ENCODE results near the gene KIDINS220.

Gene KIDINS220

GRCh38 chr2:8855010-8855409 lies 17.6 kb upstream of the KIDINS220 start:
- H3K27ac ChIP-seq = no peak overlapping the region
- no peak overlapping the region for H2AFZ ChIP-seq (ENCODE audit: low read depth)
- H3K36me3 ChIP-seq (ENCODE audit: insufficient read depth) = no peaks in the 10 kb centered on the region
- H3K79me2 ChIP-seq (ENCODE audit: insufficient read depth, low read depth) = no peaks in the 10 kb centered on the region
- H3K4me3 ChIP-seq (IDR thresholded peaks at IDR 0.05; ENCODE audit: insufficient read depth, low read depth, low read length) = no peak overlapping the region
- no peaks in the 10 kb centered on the region for H3K27me3 ChIP-seq (ENCODE audit: insufficient read depth, low read depth)
- no peak overlapping the region for H3K4me2 ChIP-seq
- H3K9ac ChIP-seq = no peak overlapping the region
- TF ChIP-seq, protein P1, sequence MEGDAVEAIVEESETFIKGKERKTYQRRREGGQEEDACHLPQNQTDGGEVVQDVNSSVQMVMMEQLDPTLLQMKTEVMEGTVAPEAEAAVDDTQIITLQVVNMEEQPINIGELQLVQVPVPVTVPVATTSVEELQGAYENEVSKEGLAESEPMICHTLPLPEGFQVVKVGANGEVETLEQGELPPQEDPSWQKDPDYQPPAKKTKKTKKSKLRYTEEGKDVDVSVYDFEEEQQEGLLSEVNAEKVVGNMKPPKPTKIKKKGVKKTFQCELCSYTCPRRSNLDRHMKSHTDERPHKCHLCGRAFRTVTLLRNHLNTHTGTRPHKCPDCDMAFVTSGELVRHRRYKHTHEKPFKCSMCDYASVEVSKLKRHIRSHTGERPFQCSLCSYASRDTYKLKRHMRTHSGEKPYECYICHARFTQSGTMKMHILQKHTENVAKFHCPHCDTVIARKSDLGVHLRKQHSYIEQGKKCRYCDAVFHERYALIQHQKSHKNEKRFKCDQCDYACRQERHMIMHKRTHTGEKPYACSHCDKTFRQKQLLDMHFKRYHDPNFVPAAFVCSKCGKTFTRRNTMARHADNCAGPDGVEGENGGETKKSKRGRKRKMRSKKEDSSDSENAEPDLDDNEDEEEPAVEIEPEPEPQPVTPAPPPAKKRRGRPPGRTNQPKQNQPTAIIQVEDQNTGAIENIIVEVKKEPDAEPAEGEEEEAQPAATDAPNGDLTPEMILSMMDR (conservative IDR thresholded peaks at IDR 0.05; ENCODE audit: low read depth, low read length) = no peak
- no peaks in the 10 kb centered on the region for H4K20me1 ChIP-seq (ENCODE audit: insufficient read depth)
- no peaks in the 10 kb centered on the region for H3K4me1 ChIP-seq (ENCODE audit: low read depth, poor library complexity, severe bottlenecking)

DNA sequence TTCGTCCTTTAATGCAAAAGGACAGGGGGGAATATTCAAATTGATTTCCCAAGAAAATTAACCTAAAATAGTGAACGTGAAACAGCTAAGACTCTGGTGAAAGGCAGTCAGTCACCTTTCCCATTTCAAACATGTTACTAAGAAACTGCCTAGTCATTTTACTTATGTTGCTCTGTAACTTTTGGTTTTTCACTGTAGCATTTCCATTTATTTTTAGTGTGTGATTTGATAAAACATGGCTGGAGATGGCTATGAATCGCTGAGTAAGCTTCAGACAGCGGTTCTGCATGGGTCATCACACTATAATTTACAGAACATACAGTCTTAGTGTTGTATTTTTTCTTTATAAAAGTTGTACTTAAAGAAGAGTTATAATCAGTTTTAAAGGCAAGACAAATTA lies 16.0 kb upstream of the KIDINS220 start:
- Histone ChIP-seq H3K27ac (no peak overlapping the region), H4K20me1 (ENCODE audit: insufficient read depth) (no peaks in the 10 kb centered on the region), H3K4me1 (ENCODE audit: low read depth, poor library complexity, severe bottlenecking) (no peaks in the 10 kb centered on the region), H3K36me3 (ENCODE audit: insufficient read depth) (no peaks in the 10 kb centered on the region), H3K27me3 (ENCODE audit: insufficient read depth, low read depth) (no peaks in the 10 kb centered on the region), H3K79me2 (ENCODE audit: insufficient read depth, low read depth) (no peaks in the 10 kb centered on the region), H3K9ac (no peak overlapping the region), H3K4me2 (no peak overlapping the region), H3K4me3 (IDR thresholded peaks at IDR 0.05; ENCODE audit: insufficient read depth, low read depth, low read length) (no peak overlapping the region), H2AFZ (ENCODE audit: low read depth) (no peak overlapping the region)
- TF ChIP-seq, protein P1 (conservative IDR thresholded peaks at IDR 0.05; ENCODE audit: low read depth, low read length) = no peak

DNA sequence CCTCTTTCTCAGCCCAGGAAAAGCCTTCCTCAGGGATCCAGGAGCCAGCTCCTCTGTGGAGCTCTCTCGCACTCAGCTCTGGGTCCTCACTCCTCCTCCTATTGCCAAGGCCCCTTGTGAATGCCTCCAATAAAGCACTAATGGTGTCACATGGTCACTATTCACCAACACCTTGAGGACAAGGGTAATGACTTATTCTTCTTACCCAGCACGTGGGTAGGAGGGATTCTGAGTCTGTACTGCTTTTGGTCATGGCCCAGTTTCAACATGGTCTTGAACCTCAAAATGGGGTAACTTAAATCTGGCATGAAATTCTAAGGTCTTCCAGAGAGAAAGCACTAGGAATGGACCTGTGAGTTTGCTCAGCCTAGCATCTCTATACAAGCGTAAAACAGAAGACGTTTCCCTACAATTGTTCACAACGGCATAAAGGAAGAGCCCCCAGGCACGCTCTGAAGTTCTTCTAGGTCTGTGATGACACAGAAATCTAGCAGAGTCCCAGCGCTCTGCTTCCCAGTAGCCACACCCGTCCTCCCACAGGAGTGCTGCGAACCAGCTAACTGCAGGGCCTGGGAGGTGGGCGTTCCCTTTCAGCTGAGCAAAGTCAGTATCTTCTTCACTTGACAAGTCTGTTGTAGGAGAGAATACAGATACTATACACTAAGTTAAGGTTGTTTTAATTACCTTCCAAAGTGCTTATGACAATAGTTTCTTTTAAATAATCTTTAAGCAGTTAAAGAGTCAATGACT lies 14.6 kb upstream of the KIDINS220 start:
- no peak overlapping the region for H2AFZ ChIP-seq (ENCODE audit: low read depth)
- TF ChIP-seq, protein P1 (conservative IDR thresholded peaks at IDR 0.05; ENCODE audit: low read depth, low read length) = no peak
- H3K4me3 ChIP-seq (IDR thresholded peaks at IDR 0.05; ENCODE audit: insufficient read depth, low read depth, low read length) = no peak overlapping the region
- no peak overlapping the region for H3K4me2 ChIP-seq
- no peak overlapping the region for H3K9ac ChIP-seq
- no peak overlapping the region for H3K27ac ChIP-seq
- H3K36me3 ChIP-seq (ENCODE audit: insufficient read depth) = no peaks in the 10 kb centered on the region
- H3K27me3 ChIP-seq (ENCODE audit: insufficient read depth, low read depth) = no peaks in the 10 kb centered on the region
- H4K20me1 ChIP-seq (ENCODE audit: insufficient read depth) = no peaks in the 10 kb centered on the region
- no peaks in the 10 kb centered on the region for H3K79me2 ChIP-seq (ENCODE audit: insufficient read depth, low read depth)
- no peaks in the 10 kb centered on the region for H3K4me1 ChIP-seq (ENCODE audit: low read depth, poor library complexity, severe bottlenecking)

DNA sequence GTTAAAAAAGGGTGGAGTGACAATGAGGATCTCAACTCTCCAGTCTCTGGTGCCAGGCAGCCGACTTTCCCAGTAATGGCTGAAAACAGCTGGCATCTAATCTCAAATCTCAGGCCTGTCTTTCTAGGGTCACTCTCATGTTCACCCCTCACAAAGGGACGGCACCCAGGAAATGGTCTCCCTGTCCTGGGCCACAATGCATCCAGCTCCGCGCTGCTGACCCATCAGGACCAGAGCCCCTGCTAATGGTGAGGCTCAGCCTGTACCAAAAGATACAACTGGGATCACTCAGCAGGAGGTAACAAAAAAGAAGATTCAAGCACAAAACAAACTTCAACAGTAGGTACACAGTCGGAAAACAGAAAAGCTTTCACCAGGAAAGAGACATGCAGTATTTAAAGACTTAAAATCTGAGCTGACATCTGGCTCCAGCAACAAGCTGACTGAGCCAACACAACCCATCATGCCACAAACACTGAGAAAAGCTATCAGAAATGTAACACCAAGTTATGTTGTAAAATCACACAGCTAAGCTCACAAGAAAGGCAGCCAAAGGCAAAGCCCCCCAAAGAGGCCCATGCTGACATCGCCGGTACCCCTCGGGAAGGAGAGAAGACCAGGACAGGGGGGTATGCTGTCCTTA lies 13.6 kb upstream of the KIDINS220 start:
- Histone ChIP-seq H3K36me3 (ENCODE audit: insufficient read depth) (no peaks in the 10 kb centered on the region), H3K9ac (no peak overlapping the region), H4K20me1 (ENCODE audit: insufficient read depth) (no peaks in the 10 kb centered on the region), H2AFZ (ENCODE audit: low read depth) (no peak overlapping the region), H3K4me2 (no peak overlapping the region), H3K27me3 (ENCODE audit: insufficient read depth, low read depth) (no peaks in the 10 kb centered on the region), H3K27ac (no peak overlapping the region), H3K4me1 (ENCODE audit: low read depth, poor library complexity, severe bottlenecking) (no peaks in the 10 kb centered on the region), H3K79me2 (ENCODE audit: insufficient read depth, low read depth) (no peaks in the 10 kb centered on the region), H3K4me3 (IDR thresholded peaks at IDR 0.05; ENCODE audit: insufficient read depth, low read depth, low read length) (no peak overlapping the region)
- TF ChIP-seq, protein P1 (conservative IDR thresholded peaks at IDR 0.05; ENCODE audit: low read depth, low read length) = no peak
